ENCODE measurements around the gene SYTL5.

DNA sequence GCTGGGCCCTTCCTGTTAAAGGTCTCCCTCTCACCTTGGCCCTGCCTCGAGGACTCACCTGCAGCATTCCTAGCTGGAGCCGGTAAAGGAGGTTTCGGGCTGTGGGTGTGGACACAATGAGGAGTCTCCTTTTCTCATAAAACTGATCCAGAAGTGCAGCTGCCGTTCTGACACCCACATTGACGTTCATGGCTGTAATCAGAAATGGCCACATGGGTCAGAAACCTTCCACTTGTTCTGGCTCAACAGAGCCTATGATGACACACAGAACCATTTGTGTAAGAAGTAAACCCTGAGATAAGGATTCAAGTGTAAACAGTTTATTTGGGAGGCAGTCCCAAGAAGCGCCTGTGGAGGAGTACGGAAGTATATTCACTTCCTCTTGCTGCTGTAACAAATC lies 150.5 kb downstream of the SYTL5 start:
- TF ChIP-seq, protein P1, sequence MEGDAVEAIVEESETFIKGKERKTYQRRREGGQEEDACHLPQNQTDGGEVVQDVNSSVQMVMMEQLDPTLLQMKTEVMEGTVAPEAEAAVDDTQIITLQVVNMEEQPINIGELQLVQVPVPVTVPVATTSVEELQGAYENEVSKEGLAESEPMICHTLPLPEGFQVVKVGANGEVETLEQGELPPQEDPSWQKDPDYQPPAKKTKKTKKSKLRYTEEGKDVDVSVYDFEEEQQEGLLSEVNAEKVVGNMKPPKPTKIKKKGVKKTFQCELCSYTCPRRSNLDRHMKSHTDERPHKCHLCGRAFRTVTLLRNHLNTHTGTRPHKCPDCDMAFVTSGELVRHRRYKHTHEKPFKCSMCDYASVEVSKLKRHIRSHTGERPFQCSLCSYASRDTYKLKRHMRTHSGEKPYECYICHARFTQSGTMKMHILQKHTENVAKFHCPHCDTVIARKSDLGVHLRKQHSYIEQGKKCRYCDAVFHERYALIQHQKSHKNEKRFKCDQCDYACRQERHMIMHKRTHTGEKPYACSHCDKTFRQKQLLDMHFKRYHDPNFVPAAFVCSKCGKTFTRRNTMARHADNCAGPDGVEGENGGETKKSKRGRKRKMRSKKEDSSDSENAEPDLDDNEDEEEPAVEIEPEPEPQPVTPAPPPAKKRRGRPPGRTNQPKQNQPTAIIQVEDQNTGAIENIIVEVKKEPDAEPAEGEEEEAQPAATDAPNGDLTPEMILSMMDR (IDR thresholded peaks at IDR 0.05; ENCODE audit: insufficient read depth, low read depth, low read length), result no peak
- no peak for TF ChIP-seq EZH2 (IDR thresholded peaks at IDR 0.05; ENCODE audit: insufficient read depth, low read length)
